Natural killer cell (primary cell): Measurements from ENCODE around the gene ZFYVE9. TPM values are rescaled to one million over a fixed set of nuclear protein-coding genes. Genes with fewer than 3 reads are reported as not detected.

Experiments used
- ATAC-seq, 3 donors: fragments of 150-1000 bp in 2 of 3; fragments of 200-7000 bp in 1 of 3; cut with Tn5 transposase; 1 replicate in 1 of 3; 2 replicates in 2 of 3; pipeline ENCODE4 v1.10.0; 2021; ENCODE audit warnings: mild to moderate bottlenecking in 2 of 3, moderate library complexity in 2 of 3
- DNase-seq, 2 donors: peaks; one replicate each; pipeline versions ENCODE4 v3.0.0 to v3.0.0-alpha.2; 2013 to 2021; ENCODE audit warnings: mixed read lengths in 1 of 2
- H3K27ac ChIP-seq: one replicate; pipeline ENCODE4 v1.5.1; 2013; ENCODE audit warnings: mild to moderate bottlenecking, low read length
- H3K27me3 ChIP-seq: one replicate; pipeline ENCODE4 v1.6.1; 2013; ENCODE audit warnings: low read length; ENCODE audit not compliant: control insufficient read depth, insufficient read depth
- H3K36me3 ChIP-seq: one replicate; pipeline ENCODE4 v1.6.1; 2013; ENCODE audit warnings: low read length; ENCODE audit not compliant: control insufficient read depth, insufficient read depth
- H3K4me1 ChIP-seq: one replicate; pipeline ENCODE4 v1.6.1; 2013; ENCODE audit warnings: low read length; ENCODE audit not compliant: control insufficient read depth, insufficient read depth
- H3K4me3 ChIP-seq: one replicate; pipeline ENCODE4 v1.5.1; 2013; ENCODE audit warnings: low read length
- H3K9me3 ChIP-seq: one replicate; pipeline ENCODE4 v1.6.1; 2013; ENCODE audit warnings: low read length; ENCODE audit not compliant: control insufficient read depth, insufficient read depth
- H3K27ac Mint-ChIP-seq, 2 donors: one replicate each; pipeline ENCODE4 v1.8.0; 2022; ENCODE audit warnings: mild to moderate bottlenecking in 2 of 2, mixed read lengths in 2 of 2, moderate library complexity in 1 of 2
- H3K27me3 Mint-ChIP-seq, 2 donors: one replicate each; pipeline ENCODE4 v1.8.0; 2022; ENCODE audit warnings: low read depth in 2 of 2, mixed read lengths in 2 of 2
- H3K36me3 Mint-ChIP-seq: one replicate; pipeline ENCODE4 v1.8.0; 2022; ENCODE audit warnings: mixed read lengths
- H3K4me1 Mint-ChIP-seq, 2 donors: one replicate each; pipeline ENCODE4 v1.8.0; 2022; ENCODE audit warnings: mixed read lengths in 2 of 2
- H3K4me3 Mint-ChIP-seq: one replicate; pipeline ENCODE4 v1.8.0; 2022; ENCODE audit warnings: mild to moderate bottlenecking, moderate library complexity, mixed read lengths
- H3K9me3 Mint-ChIP-seq, 2 donors: one replicate each; pipeline ENCODE4 v1.8.0; 2022; ENCODE audit warnings: mixed read lengths in 2 of 2
- WGBS: methylation state at CpG from one replicate; pipeline ENCODE4 v1.1.7; 2013; ENCODE audit warnings: missing lambda C conversion rate; ENCODE audit not compliant: insufficient coverage; 5-methylcytosine and 5-hydroxymethylcytosine counted together
- intact Hi-C: fragments of 100-400 bp; cut with micrococcal nuclease; formaldehyde crosslinking; loops from one replicate; pipeline ENCODE4 v1.14.2; 2022
- total RNA-seq, 4 donors: library from RNA; stranded (reverse); fragments of 120-200 nt in 1 of 4; gene quantifications; one replicate each; pipeline versions ENCODE4 v1.2.3 to v1.2.4, GENCODE V29; 2013 to 2022
- TF ChIP-seq, protein P1 (sequence below): fragments of 200-600 bp; IDR thresholded peaks from one replicate; pipeline ENCODE4 v1.8.0; 2022; ENCODE audit warnings: antibody characterized with exemption

ZFYVE9 gene
- total RNA-seq, 3 donors from 2014 or later (not counting 1 experiment from before 2014, with no cell fraction given): 1.1 to 2.3 (median 1.8) TPM

DNA sequence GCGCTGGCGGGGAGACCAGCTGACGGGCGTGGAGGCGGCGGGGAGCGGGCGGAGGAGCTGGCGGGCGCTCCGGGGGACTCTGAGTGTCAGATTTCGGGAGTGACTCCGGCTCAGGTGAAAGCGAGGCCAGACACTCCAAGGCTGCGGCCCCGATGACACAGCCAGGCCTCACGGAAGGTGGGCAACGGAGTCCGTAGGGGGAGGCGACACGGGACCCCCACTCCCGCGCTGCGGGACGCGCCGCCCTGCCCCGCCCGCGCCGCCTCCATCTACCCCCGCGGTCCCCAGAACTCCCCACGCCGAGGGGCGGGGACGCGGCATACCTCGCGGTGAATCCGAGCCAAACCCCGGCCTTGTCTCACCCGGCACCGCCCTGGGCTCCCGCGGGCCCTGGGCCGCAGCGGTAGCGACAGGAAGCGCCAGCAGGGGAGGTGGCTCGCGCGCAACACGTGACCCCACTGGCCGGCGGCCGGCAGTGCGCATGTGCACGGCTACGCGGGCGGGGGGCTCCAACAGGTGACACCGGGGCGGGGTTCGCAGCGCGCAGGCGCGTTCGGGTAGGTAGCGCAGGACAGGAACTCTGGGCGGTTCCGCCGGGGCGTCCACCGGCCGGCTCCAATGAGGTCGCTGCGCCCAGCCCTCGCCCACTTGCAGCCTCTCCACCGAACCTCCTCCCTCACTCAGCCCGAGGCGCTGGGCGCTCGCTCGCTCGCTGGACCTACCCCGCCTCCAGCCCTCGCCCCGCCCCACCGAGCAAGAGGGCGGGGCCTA is 224.0 kb downstream of the ZFYVE9 start, which contains the start of gene CC2D1B:
TSS of gene CC2D1B (minus strand) at position 460 of the 771 bp plus-strand sequence. CDS start 1,585 bp downstream, outside the sequence.
- Mint-ChIP-seq H3K4me3 (peak within 1 kb of the TSS; percentile 90), H3K27ac (peak within 1 kb of the TSS; percentile 95 to 99), H3K9me3 (no peaks in the 10 kb centered on the region), H3K27me3 (peaks cover 0 to 4% of the 10 kb centered on the region in 2 donors), H3K4me1 (peaks cover 15 to 39% of the 10 kb centered on the region in 2 donors), H3K36me3 (no peaks in the 10 kb centered on the region)
- H3K27ac ChIP-seq: peak within 1 kb of the TSS; percentile 92
- intact Hi-C loops: loop anchor here (1.0 to 5.0 kb wide), 4 partner anchors 38 to 360 kb away; partner anchors contain the start of genes KTI12, ORC1, PRPF38A and ZYG11B
- peak within 1 kb of the TSS; percentile 75 for H3K4me3 ChIP-seq
- WGBS: under 1% methylated on average over 92 of the region's 92 CpGs
- peaks cover 23% of the 10 kb centered on the region for H3K36me3 ChIP-seq
- H3K9me3 ChIP-seq: no peaks in the 10 kb centered on the region
- TF ChIP-seq, protein P1, sequence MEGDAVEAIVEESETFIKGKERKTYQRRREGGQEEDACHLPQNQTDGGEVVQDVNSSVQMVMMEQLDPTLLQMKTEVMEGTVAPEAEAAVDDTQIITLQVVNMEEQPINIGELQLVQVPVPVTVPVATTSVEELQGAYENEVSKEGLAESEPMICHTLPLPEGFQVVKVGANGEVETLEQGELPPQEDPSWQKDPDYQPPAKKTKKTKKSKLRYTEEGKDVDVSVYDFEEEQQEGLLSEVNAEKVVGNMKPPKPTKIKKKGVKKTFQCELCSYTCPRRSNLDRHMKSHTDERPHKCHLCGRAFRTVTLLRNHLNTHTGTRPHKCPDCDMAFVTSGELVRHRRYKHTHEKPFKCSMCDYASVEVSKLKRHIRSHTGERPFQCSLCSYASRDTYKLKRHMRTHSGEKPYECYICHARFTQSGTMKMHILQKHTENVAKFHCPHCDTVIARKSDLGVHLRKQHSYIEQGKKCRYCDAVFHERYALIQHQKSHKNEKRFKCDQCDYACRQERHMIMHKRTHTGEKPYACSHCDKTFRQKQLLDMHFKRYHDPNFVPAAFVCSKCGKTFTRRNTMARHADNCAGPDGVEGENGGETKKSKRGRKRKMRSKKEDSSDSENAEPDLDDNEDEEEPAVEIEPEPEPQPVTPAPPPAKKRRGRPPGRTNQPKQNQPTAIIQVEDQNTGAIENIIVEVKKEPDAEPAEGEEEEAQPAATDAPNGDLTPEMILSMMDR: no peak
- DNase-seq: peak; percentile 99 to 100
- H3K27me3 ChIP-seq: no peaks in the 10 kb centered on the region
- peaks cover 30% of the 10 kb centered on the region for H3K4me1 ChIP-seq
- ATAC-seq: peak; percentile 86 to 96 (median 91)

- Histone ChIP-seq H3K27me3 (no peaks in the 10 kb centered on the region), H3K36me3 (peaks cover 18% of the 10 kb centered on the region), H3K27ac (peak overlapping the region; percentile 60), H3K9me3 (no peaks in the 10 kb centered on the region), H3K4me3 (peak overlapping the region; percentile 75), H3K4me1 (peaks cover 30% of the 10 kb centered on the region)
- 28% methylated on average over 7 of the region's 8 CpGs for WGBS
- peak overlapping the region; percentile 95 to 99 for H3K27ac Mint-ChIP-seq
- TF ChIP-seq, protein P1: no peak
- no peaks in the 10 kb centered on the region for H3K36me3 Mint-ChIP-seq
- intact Hi-C loops: loop anchor here (1.0 to 5.0 kb wide), 4 partner anchors 38 to 360 kb away; partner anchors contain the start of genes KTI12, ORC1, PRPF38A and ZYG11B
- no peaks in the 10 kb centered on the region for H3K9me3 Mint-ChIP-seq
- peaks cover 0 to 4% of the 10 kb centered on the region in 2 donors for H3K27me3 Mint-ChIP-seq
- DNase-seq (no peak), ATAC-seq (no peak)
- H3K4me3 Mint-ChIP-seq: peak overlapping the region; percentile 85
- peaks cover 15 to 37% of the 10 kb centered on the region in 2 donors for H3K4me1 Mint-ChIP-seq
Observed at GRCh38 chr1:52366517-52366827, 224.6 kb downstream of the ZFYVE9 start.

- H3K27me3 Mint-ChIP-seq: peaks cover 0 to 4% of the 10 kb centered on the region in 2 donors
- no peak for ATAC-seq
- WGBS: 96% methylated on average over 5 of the region's 5 CpGs
- no peak overlapping the region for H3K27ac Mint-ChIP-seq
- no peaks in the 10 kb centered on the region for H3K27me3 ChIP-seq
- H3K36me3 Mint-ChIP-seq: no peaks in the 10 kb centered on the region
- TF ChIP-seq, protein P1: no peak
- H3K9me3 ChIP-seq: no peaks in the 10 kb centered on the region
- H3K4me3 Mint-ChIP-seq: peak overlapping the region; percentile 85
- peaks cover 10% of the 10 kb centered on the region for H3K36me3 ChIP-seq
- peaks cover 15 to 32% of the 10 kb centered on the region in 2 donors for H3K4me1 Mint-ChIP-seq
- H3K9me3 Mint-ChIP-seq: no peaks in the 10 kb centered on the region
- intact Hi-C loops: loop anchor here (5.0 kb wide), 1 partner anchor 335 kb away; the partner anchor contains the start of gene KTI12
- H3K4me3 ChIP-seq: no peak overlapping the region
- no peak for DNase-seq
- H3K4me1 ChIP-seq: peaks cover 30% of the 10 kb centered on the region
- H3K27ac ChIP-seq: no peak overlapping the region
Observed at GRCh38 chr1:52367272-52367671, 225.4 kb downstream of the ZFYVE9 start.
